GM19455 (cell line): Measurements from ENCODE around the gene ANKRD10.
"Not testable (repeated sequence)": the region's sequence is repeated elsewhere in the genome, so short reads cannot be mapped to it uniquely, and the experiment has no call there.

Experiments used
- ATAC-seq: cut with Tn5 transposase; IDR thresholded peaks from one replicate; pipeline ENCODE4 v1.9.1; 2021; ENCODE audit not compliant: unreplicated experiment

The ANKRD10 gene

GRCh38 chr13:110869231-110869804 lies 45.6 kb downstream of the ANKRD10 start:
- ATAC-seq, result no peak

- no peak for ATAC-seq
These were observed 46.1 kb downstream of the ANKRD10 start for GRCh38 chr13:110868720-110869119.

GRCh38 chr13:110867380-110867779 lies 47.5 kb downstream of the ANKRD10 start:
- ATAC-seq, result no peak

GRCh38 chr13:110866491-110867170 lies 48.2 kb downstream of the ANKRD10 start:
- ATAC-seq, result no peak

- ATAC-seq, result no peak
These were observed 51.2 kb downstream of the ANKRD10 start for GRCh38 chr13:110863685-110864084.

- ATAC-seq, result no peak
These were observed 53.9 kb downstream of the ANKRD10 start for GRCh38 chr13:110860983-110861382.

GRCh38 chr13:110856942-110857835 lies 57.7 kb downstream of the ANKRD10 start:
- ATAC-seq, result no peak

GRCh38 chr13:110855363-110855762 lies 59.5 kb downstream of the ANKRD10 start:
- no peak for ATAC-seq

- no peak for ATAC-seq
These were observed 60.0 kb downstream of the ANKRD10 start for GRCh38 chr13:110854866-110855265.

DNA sequence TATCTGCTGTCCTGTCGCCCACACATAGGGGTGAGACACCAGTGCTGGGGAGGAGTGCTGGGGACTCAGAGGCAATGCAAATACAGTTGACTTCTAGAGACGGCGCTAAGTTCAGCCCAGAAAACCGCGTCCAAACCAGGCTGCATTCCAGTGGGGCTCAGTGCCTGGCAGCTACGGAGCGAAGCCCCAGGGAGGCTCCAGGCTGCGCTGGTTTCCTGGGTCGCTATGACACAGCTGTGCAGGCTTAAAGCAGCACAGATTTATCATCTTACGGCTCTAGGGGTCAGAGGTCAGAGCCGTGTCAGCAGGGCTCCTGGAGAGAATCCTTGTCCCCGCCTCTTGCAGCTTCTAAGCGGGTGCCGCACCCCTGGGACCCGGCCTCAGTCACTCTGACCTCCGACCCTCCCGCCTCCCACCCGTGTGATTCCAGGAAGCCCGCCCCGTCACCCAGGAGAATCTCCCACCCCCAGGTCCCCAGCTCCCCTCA lies 61.6 kb downstream of the ANKRD10 start:
- ATAC-seq, result no peak

- ATAC-seq, result no peak
These were observed 64.0 kb downstream of the ANKRD10 start for GRCh38 chr13:110850840-110851239.

DNA sequence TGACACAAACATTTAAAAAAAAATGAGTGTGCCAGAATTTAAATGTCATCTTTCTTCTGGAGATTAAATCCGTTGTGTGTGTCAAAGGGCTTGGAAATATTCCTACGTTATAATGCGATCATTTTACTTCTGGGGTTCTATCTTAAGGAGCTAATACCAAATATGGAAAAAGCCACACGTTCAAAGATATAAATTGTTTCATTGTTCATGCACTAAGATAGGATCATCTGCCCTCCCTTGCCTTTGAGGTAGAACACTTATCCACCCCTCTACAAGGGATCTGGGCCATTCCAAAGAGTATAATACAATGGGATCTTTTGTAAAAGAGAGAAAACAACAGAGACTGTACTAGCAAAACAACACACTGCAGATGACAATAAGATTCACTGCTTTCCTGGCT lies 64.9 kb downstream of the ANKRD10 start:
- no peak for ATAC-seq

- ATAC-seq, result no peak
These were observed 69.3 kb downstream of the ANKRD10 start for GRCh38 chr13:110845520-110845919.

DNA sequence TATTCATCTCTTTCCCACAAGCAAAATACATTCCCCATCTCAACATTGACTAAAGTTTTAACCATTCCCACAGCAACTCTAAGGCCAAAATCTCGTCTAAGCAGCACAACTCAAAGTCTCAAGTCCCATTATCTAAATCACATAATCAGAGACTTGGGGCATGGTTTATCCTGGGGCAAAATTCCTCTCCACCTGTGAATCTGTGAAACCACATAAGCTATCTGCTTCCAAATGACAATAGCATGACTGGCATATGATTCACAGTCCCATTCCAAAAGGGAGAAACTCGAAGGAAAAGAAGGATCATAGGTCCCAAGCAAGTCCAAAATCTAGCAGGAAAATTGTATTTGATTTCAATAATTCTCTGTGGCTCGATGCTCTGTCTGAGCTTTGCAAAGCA lies 73.0 kb downstream of the ANKRD10 start:
- no peak for ATAC-seq

DNA sequence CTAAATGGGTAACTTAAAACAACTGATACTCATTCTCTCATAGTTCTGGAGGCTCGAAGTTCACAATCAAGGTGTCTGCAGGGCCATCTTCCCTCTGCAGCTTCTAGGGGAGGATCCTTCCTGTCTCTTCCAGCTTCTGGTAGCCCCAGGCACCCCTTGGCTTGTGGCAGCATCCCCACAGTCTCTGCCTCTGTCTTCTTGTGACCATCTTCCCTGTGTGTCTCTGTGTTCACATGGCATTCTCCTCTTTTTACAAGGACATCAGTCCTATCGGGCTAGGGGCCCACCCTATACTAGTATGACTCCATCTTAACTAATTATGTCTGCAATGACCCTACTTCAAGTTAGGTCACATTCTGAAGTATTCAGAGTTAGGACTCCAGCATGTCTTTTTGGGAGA lies 73.5 kb downstream of the ANKRD10 start:
- no peak for ATAC-seq

DNA sequence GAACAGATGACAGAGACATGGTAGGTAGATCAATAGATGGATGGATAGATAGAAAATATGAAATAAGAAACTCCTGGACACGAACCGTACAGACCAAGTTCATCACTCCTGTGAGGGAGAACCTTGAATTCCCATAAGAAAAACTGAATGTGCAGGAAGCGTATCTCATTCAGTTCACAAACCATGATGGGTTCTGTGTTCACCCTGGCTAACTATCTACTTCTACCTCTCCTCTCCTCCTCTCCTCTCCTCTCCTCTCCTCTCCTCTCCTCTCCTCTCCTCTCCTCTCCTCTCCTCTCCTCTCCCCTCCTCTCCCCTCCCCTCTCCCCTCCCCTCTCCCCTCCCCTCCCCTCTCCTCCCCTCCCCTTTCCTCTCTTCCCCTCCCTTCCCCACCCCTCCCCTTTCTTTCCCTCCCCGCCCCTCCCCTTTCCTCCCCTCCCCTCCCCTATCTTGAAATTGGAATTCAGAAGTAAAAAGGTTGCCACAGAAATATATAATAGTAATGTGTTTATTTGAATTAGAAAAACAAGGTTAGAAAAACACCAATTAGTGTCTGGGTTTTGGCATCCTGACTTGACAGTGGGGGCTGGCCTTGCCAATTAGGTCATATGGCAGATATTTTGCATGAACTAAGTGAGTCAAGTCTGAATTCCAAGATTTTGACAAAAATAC lies 75.9 kb downstream of the ANKRD10 start:
- no peak for ATAC-seq

- ATAC-seq, result no peak
These were observed 76.8 kb downstream of the ANKRD10 start for GRCh38 chr13:110838116-110838515.

DNA sequence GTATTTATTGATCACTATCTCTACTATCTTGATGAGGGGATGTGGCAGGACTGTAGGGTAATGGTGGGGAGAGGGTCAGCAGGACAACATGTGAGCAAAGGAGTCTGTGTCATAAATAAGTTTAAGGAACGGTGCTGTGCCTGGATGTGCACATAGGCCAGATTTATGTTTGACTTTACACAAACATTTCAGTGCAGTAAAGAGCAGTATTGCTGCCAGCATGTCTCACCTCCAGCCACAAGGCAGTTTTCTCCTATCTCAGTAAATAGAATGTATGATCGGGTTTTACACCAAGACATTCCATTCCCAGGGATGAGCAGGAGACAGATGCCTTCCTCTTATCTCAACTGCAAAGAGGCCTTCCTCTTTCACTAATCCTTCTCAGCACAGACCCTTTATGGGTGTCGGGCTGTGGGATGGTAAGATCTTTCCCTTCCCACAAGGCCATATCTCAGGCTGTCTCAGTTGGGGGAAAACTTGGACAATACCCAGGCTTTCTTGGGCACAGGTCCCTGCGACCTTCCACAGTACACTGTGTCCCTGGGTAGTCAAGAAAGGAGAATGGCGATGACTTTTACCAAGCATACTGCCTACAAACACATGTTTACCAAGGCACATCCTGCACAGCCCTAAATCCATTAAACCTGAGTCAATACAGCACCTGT lies 77.3 kb downstream of the ANKRD10 start:
- ATAC-seq, result not testable (repeated sequence)

DNA sequence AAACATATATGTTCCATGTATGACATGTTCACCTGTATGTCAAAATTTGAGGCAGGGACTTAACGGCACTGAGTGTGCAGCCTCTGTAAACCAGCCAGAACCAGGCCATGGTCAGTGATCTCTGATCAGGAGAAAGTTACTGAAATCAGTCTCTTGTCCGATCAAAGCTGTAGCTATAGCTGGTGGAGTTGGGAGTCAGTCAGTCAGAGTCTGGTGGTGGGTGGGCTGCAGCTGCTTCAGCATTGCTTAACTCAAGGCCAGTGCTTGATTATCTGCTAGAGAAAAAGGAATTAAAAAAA lies 78.3 kb downstream of the ANKRD10 start:
- no peak for ATAC-seq

- ATAC-seq, result no peak
These were observed 78.9 kb downstream of the ANKRD10 start for GRCh38 chr13:110835721-110836604.
